ENCODE data around the gene PDCL3. TPM values are rescaled to one million over a fixed set of nuclear protein-coding genes. Genes with fewer than 3 reads are reported as not detected.

Gene PDCL3
- total RNA-seq, 1 donor from 2014 or later, result 25.3 TPM

- H3K4me3 ChIP-seq (ENCODE audit: low read depth, low read length), result no peak overlapping the region
- no peaks in the 10 kb centered on the region for H3K36me3 ChIP-seq (ENCODE audit: control insufficient read depth, insufficient read depth, low read length)
- FAIRE-seq (no peak), DNase-seq (ENCODE audit: low read depth) (no peak)
- no peaks in the 10 kb centered on the region for H3K27me3 ChIP-seq (ENCODE audit: control insufficient read depth, insufficient read depth, low read length)
- no peak for TF ChIP-seq CTCF (IDR thresholded peaks at IDR 0.05; ENCODE audit: insufficient read depth, low read length, severe bottlenecking)
These were observed 18.5 kb downstream of the PDCL3 start for GRCh38 chr2:100581277-100581612.

GRCh38 chr2:100584816-100585215, 22.0 kb downstream of the PDCL3 start:
- no peaks in the 10 kb centered on the region for H3K36me3 ChIP-seq (ENCODE audit: control insufficient read depth, insufficient read depth, low read length)
- H3K4me3 ChIP-seq (ENCODE audit: low read depth, low read length), result no peak overlapping the region
- peaks cover 2% of the 10 kb centered on the region for H3K27me3 ChIP-seq (ENCODE audit: control insufficient read depth, insufficient read depth, low read length)
- no peak for TF ChIP-seq CTCF (IDR thresholded peaks at IDR 0.05; ENCODE audit: insufficient read depth, low read length, severe bottlenecking)
- no peak for DNase-seq (ENCODE audit: low read depth)
- FAIRE-seq, result no peak

GRCh38 chr2:100588071-100588786, 25.4 kb downstream of the PDCL3 start:
- Histone ChIP-seq H3K27me3 (ENCODE audit: control insufficient read depth, insufficient read depth, low read length) (peaks cover 2% of the 10 kb centered on the region), H3K4me3 (ENCODE audit: low read depth, low read length) (no peak overlapping the region), H3K36me3 (ENCODE audit: control insufficient read depth, insufficient read depth, low read length) (no peaks in the 10 kb centered on the region)
- DNase-seq (ENCODE audit: low read depth) (peak; percentile 63), FAIRE-seq (no peak)
- TF ChIP-seq CTCF (IDR thresholded peaks at IDR 0.05; ENCODE audit: insufficient read depth, low read length, severe bottlenecking), result no peak

GRCh38 chr2:100589527-100589926, 26.7 kb downstream of the PDCL3 start:
- no peaks in the 10 kb centered on the region for H3K36me3 ChIP-seq (ENCODE audit: control insufficient read depth, insufficient read depth, low read length)
- no peak overlapping the region for H3K4me3 ChIP-seq (ENCODE audit: low read depth, low read length)
- H3K27me3 ChIP-seq (ENCODE audit: control insufficient read depth, insufficient read depth, low read length), result peaks cover 2% of the 10 kb centered on the region
- no peak for TF ChIP-seq CTCF (IDR thresholded peaks at IDR 0.05; ENCODE audit: insufficient read depth, low read length, severe bottlenecking)
- FAIRE-seq, result no peak
- DNase-seq (ENCODE audit: low read depth), result no peak

- no peak for FAIRE-seq
- no peak for TF ChIP-seq CTCF (IDR thresholded peaks at IDR 0.05; ENCODE audit: insufficient read depth, low read length, severe bottlenecking)
These were observed 29.4 kb downstream of the PDCL3 start for GRCh38 chr2:100592226-100592625.

GRCh38 chr2:100596465-100596864, 33.7 kb downstream of the PDCL3 start:
- no peaks in the 10 kb centered on the region for H3K36me3 ChIP-seq (ENCODE audit: control insufficient read depth, insufficient read depth, low read length)
- FAIRE-seq (no peak), DNase-seq (ENCODE audit: low read depth) (no peak)

More at GRCh38 chr2:100592226-100592625, 29.4 kb downstream of the PDCL3 start:
- no peaks in the 10 kb centered on the region for H3K36me3 ChIP-seq (ENCODE audit: control insufficient read depth, insufficient read depth, low read length)
- no peak overlapping the region for H3K4me3 ChIP-seq (ENCODE audit: low read depth, low read length)
- no peak for DNase-seq (ENCODE audit: low read depth)
- H3K27me3 ChIP-seq (ENCODE audit: control insufficient read depth, insufficient read depth, low read length), result peaks cover 2% of the 10 kb centered on the region

More at GRCh38 chr2:100596465-100596864, 33.7 kb downstream of the PDCL3 start:
- H3K4me3 ChIP-seq (ENCODE audit: low read depth, low read length), result no peak overlapping the region
- TF ChIP-seq CTCF (IDR thresholded peaks at IDR 0.05; ENCODE audit: insufficient read depth, low read length, severe bottlenecking), result no peak
- no peaks in the 10 kb centered on the region for H3K27me3 ChIP-seq (ENCODE audit: control insufficient read depth, insufficient read depth, low read length)
